HG02973 (cell line): ENCODE measurements around the gene ZBTB40.

Experiments used
- ATAC-seq: cut with Tn5 transposase; IDR thresholded peaks from one replicate; pipeline ENCODE4 v1.9.1; 2021; ENCODE audit warnings: moderate library complexity; ENCODE audit not compliant: unreplicated experiment

ZBTB40 gene

DNA sequence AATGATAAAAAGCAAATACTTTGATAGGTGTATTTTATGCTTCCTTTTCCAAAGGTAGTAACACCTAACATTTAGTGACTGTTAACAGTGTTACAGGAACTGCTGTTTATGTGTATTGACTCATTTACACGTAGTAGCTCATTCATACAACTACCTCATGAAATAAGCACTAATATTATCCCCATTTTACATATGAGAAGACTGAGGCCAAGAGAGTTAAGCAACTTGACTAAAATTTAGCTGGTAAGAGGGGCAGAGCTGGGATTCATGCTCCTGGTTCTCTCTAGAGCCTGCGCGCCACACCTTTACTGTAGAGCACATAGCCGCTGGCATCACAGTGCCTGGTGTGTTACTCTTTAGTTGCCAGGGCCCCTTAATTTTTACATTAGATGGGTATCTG, 11.3 kb downstream of the ZBTB40 start:
- no peak for ATAC-seq

DNA sequence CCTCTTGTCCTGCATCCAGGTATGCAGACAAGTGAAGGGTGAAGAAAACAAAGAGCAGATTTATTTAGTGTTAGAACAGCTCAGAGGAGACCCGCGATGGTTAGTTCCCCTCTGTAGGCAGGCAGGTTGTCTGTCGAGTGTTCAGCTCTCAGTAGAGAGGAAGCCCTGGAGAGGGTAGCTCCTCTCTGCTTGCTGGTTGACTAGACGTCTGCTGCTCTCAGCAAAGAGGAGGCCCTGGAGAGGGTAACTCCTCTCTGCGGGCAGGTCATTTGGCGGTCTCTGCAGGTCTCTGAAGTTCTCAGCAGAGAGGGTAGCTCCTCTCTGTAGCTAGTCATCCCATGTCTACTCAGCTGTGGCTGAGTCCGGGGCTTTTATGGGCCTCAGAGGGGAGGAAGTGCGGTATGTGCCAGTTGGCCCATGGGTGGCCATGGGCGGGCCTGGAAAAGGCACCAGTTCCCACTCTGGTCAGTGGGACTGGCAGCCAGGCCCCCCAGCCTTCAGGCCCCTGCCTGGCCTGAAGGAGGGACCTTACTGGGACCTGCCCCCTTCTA, 13.4 kb downstream of the ZBTB40 start:
- ATAC-seq = no peak

DNA sequence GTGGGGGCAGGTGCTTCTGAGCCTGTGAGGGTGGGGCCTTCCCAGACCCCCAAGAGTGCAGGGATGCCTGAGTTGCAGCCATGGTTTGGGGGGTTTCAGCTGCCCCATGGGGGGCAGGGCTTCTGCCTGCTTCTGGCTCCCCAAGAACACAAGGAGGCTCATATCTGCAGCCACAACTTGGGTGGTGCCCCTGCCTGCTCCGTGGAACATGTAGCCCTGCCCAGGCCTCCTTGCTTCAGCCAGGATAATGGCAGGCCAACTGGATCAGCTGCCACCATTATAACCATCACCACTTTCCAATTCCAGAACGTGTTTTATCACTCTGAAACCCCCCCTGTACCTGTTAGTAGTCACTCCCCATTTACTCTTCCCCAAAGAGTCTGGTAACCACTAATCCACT, 14.0 kb downstream of the ZBTB40 start:
- no peak for ATAC-seq

DNA sequence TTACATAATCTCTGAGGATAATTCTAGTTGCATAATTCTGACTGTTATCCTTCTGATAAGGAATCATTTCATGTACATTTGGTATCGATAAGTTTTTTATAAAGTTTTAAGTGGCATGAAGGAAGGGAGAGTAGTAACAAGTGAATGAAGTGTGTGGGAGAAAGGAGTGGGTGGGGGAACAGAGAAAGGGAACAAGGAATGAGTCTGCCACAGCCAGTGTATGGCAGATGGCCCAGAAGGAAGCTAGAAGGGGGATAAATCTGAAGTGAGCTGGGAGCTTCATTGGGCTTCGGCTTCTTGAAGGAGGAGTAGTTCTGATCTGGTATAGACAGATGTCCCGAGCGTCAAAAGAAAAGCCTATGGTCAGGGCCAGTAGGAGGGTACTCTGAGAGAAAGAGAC, 18.6 kb downstream of the ZBTB40 start:
- ATAC-seq = no peak

DNA sequence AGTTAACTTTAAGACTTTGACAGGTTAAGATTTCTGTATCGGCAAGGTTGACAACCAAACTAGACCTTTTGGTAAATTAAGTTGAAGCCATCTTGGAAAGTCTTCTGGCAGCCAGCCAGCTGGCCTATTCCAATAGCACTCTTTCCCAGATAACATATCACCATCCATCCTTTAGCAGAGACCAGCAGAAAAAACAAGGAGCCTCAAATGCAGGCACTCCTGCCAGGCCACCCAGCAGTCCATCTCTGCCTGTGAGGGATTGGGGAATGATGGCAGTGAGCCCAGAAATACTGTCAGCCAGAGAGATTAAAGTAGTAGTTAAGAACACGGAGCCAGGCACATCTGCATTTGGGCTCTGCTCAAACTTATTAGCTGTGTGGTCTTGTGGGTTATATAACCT, 19.4 kb downstream of the ZBTB40 start:
- no peak for ATAC-seq

DNA sequence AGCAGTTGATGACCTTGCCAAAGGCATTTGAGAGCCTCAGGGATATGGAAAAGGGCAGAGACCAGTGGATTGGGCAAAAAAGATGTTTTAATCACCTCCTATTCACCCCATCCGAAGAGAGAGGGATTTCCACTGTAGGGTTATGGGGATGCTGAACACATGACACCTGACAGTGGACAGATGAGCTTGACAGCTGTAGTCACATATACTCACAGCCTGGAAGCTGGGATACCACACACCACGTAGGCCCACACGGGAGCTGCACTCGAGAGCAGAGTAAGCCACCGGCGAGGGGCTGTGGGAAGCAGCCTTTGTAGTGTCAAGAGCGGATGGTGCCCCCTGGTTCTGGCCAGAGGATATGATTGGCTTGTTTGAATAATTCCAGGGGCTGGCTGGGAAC, 20.0 kb downstream of the ZBTB40 start:
- ATAC-seq = no peak

DNA sequence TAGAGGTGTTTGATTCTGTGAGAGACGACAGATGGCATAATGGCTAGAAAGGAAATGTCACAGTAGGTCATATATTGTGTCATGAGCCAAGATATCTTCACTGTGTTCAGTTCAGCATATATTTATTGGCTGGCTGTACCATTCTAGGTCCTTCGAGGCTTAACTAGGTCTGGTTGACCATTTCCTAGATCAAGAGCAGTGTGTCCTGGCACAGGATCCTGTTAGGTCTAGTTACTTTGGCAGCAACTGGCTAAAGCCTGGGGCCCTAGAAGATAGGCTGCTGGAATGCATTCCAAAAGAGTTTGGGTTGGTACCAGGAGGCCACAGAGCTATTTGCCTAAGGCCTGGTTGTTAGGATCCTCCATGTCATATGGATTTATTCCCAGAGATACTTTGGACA, 20.9 kb downstream of the ZBTB40 start:
- no peak for ATAC-seq

DNA sequence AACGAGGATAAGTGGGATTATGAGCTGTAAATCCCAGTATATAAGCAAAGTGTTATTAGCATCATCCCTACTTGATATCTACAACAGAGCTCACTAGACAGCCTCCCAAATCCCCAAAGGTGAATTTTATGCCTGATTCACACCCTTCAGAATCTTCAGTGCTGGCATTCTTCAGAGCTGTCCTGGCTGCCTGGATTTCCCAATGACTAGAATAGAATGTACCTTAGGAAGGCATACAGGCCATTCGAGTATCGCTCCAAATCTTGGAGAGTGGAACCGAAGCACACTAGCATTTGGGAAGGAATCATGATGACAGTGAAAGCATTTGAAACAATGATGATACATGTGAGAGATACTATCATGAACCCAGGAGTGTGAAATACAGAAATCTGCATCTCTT, 22.3 kb downstream of the ZBTB40 start:
- no peak for ATAC-seq

DNA sequence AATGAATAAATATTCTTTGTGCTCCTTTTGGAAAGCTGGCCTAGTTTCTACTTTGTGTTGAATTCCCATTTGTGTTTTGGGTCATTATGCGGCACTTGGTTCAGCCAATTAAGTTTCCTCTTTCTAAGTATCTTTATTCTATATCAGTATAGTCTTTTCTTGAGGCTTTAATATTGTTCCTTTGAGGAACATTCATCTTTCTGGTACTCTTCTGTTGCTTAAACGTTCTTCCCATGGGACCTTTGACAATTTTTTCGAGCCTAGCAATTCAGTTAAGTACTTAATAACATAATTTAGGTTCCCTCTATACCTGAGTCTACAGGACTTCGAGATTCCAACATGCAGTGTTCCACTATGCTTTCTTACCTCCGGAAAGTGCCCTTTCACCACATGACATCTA, 24.9 kb downstream of the ZBTB40 start:
- ATAC-seq = no peak

DNA sequence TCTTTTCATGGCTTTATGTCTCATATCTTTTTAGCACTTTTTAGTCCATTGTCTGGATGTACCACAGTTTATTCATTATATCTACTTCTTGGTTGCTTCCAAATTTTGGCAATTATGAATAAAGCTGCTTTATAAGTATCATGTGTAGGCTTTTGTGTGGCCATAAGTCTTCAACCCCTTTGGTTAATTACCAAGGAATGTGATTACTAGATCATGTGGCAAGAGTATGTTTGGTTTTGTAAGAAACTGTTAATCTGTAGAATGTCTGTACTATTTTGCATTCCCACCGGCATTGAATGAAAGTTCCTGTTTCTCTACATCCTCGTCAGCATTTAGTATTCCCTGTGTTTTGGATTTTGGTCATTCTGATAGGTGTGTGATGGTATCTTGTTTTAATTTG, 31.5 kb downstream of the ZBTB40 start:
- ATAC-seq = no peak

DNA sequence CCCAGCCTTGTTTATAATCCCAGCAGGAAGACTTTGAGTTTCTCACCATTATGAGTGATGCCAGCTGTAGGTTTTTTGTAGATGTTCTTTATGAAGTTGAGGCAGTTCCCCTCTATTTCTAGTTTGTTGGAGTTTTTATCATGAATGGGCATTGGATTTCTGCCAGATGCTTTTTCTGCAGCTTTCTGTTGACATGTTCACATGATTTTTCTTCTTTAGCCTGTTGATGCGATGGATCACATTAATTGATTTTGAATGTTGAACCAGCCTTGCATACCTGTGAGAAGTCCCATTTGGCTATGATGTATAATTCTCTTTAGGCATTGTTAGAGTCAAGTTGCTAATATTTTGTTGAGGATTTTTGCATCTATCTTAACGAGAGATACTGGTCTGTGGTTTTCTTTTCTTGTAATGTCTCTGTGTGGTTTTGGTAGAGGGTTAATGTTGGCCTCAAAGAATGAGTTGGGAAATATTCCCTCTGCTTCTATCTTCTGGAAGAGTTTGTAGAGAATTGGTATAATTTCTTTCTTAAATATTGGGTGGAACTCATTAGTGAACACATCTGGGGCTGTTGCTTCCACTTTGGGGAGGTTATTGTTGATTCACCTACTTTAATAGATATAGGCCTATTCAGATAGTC, 33.2 kb downstream of the ZBTB40 start:
- ATAC-seq = no peak

DNA sequence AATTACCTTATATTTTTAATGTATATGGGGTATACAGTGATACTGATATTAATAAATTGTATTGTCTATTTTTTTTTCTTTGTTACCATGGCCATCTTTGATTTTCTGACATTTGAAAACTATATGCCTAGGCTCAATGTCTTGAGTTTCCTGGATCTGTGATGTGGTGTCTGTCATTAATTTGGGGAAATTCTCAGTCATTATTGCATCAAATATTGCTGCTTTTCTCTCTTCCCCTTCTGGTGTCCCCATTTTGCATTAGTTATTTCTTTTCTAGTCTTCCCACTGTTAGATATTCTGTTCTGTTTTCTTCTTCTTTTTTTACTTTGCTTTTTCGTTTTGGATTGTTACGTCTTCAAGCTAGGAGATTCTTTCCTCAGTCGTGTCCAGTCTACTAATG, 33.8 kb downstream of the ZBTB40 start:
- ATAC-seq = no peak

DNA sequence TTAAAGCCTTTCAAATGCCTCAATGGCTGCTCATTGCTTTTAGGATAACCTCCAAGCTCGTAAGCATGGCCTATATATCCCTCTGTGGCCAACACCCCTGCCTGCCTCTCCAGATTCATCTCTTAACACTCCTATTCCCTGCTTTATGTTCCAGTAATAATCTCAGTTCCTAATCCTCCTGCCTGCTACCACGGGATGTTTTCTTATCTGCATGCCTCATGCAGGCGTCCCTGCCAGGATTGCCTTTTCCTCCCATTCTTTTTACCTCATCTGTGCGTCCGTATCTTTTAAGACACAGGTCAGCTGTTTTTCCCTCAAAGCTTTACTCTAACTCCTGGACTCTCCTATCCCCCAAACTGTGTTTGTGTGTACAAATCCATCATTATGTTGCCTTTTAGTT, 36.1 kb downstream of the ZBTB40 start:
- no peak for ATAC-seq

DNA sequence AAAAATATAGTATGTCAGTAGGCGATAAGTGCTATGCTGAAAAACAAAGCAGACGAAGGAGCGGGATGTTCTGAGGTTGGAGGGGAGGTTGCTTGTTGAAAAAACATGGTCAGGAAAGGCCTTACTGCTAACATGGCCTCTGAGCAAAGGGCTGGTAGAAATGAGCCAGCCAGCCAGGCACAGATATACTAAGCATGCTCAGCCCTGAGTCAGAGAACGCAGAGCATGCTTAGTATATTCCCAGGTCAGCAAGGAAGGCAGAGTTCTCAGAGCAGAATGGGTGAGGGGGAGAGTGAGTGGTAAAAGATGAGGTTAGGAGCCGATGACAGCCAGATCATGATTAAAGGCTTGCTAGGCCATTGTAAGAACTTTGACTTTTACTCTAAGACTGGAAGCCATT, 36.7 kb downstream of the ZBTB40 start:
- ATAC-seq = no peak

DNA sequence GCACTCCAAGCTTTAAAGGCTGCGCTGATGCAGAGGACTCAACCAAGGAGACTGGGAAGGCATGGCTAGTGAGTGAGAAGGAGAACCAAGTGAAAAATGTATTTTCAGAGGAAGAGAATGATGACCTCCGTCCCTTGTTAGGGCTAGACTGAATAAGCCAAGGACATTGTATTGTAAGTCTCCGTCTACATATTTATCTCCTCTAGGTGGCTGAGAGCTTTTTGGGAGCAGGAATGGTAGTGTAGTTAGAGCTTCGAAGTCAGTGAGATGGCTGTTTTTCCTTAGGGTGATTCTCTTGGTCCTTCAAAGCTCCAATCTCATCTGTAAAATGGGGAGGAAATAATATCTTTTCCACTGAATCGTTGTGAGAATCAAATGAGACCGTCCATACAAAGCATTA, 37.6 kb downstream of the ZBTB40 start:
- no peak for ATAC-seq

DNA sequence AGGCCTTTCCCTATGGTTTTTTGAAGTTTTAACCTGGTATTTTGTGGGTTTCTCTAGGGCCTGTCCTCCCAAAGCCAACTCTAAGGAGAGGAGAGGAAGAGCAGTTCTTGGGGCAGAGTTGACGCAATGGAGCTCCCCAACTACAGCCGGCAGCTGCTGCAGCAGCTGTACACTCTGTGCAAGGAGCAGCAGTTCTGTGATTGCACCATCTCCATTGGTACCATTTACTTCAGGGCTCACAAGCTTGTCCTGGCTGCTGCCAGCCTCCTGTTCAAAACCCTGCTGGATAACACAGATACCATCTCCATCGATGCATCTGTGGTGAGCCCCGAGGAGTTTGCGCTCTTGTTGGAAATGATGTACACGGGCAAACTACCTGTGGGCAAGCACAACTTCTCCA, 38.2 kb downstream of the ZBTB40 start:
- ATAC-seq = no peak

DNA sequence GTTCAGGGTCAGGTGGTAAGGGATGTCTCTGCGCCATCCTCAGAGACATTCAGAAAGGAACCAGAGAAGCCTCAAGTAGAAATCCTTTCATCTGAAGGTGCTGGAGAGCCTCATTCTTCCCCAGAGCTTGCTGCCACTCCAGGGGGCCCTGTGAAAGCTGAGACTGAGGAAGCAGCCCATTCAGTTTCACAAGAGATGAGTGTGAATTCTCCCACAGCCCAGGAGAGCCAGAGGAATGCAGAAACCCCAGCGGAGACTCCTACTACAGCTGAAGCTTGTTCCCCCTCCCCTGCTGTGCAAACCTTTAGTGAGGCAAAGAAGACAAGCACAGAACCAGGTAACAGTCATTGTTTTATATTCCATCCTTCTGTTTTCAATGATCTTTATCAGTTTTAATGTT, 38.7 kb downstream of the ZBTB40 start:
- no peak for ATAC-seq

DNA sequence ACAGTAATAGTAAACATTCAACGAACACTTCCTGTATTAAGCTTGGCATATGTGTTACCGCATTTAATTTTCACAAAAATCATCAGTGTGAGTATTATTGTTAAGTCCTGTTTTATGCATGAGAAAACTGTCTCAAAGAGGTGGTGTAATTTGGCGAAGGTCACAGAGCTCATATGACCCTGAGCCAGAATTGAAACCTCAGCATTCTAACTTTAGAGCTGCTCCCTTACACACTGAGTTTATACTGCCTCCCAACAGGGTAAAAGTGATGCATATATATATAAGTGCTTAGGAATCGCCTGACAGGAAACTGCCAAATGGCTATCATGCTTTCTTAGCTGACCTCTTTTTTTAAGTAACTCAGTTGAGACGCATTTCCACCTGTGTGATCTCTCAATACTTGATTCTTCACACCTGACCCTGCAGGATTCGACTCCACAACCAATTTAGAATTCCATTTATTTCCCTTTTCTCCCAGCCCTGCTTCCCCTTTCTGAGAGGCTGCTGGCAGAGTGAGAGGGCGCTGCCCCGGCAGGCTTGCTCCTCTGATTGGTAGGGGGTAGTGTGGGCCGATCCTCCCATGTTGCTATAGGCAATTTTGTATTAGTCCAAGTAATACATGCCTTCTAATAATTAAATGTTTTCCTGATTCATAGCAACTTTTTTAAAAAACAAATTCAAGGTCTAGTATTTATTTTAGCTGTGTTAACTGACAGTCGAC, 40.5 kb downstream of the ZBTB40 start:
- ATAC-seq = no peak

DNA sequence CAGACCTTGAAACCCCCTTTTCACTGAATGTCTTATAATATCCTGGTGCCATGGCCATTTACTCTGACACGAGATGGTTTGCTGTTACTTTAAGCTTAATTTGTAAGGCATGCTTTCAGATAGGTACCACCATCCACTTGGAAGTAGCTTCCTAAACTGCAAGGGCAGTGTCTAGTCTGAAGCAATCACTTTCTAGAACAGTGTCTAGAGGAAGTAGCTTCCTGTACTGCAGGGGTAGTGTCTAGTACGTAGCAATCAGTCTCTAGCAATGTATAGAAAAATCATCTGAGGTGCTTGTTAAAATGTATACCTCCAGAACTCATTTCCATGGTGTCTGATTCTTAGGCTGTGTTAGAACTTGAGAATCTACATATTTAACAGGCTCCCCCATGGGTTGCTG, 42.5 kb downstream of the ZBTB40 start:
- no peak for ATAC-seq

DNA sequence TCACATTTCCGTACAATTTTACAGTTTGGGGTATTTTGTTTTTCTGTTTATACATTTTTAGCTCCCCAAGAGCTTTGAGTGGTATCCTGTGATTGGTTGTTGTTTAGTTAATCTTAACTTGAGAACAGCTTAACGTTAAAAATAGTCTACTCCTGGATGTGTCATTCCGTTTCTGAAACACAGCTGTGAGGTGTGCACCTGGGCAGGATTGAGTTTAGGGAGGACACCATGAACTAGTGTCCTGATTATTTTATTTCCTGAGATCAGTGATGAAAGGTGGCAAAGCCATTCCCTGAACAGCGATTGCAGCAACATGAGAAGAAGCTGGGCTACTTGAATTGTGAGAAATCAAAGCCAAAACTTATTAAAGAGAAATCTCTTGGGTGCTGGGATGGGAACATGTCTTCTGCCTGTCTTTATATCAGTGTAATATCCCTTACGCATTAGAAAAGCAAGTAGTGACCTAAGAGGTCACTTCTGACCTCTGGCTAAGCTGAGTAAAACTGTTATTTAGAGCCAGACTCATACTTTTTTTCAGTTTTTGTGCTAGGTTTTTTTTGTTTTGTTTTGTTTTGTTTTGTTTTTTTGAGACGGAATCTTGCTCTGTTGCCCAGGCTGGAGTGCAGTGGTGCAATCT, 43.4 kb downstream of the ZBTB40 start:
- ATAC-seq = no peak

DNA sequence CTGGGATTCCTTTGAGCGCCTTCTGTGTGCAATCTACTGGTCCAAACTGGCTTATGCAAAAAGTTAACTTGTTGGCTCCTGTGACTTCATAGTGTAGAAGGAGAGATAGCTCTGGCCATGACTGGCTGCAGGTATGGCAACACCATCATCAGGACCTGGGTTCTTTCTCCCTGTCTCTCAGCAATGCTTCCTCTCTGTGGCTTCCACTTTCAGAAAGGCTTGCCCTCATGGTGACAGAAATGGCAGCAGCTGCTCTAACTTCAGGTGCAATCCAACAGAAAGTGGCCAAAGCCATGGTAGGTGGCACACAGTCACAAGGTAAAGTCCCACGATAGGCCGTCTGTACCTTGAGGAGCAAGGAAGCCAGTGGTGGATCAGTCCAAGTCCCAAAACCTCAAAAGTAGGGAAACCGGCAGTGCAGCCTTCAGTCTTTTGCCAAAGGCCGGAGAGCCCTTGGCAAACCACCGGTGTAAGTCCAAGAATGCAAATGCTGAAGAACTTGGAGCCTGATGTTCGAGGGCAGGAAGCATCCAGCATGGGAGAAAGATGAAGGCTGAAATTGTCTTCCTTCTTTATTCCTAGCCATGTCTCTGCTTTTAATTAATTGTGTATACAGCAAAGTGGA, 45.0 kb downstream of the ZBTB40 start:
- no peak for ATAC-seq

DNA sequence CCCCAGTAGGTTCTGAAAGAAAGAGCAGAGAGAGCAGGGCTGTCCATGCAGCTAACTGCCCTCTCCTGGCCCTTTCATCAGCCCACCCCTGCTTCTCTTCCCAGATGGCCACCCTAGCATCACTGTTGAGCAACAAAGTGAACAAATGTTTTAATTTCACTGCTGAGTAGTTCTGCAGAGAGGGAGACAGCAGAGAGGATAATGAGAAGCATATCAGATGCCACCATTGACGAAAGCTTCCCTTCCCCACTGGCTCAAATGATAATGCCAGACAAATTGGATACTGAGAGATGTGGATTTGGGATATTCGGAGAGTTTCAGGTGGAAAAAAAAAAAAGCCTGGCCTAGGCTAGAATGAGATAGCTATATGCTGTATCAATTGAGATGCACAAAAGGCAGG, 46.8 kb downstream of the ZBTB40 start:
- no peak for ATAC-seq
